Hematopoietic multipotent progenitor cell treated with erythropoietin and hydrocortisone succinate and interleukin-3 and kit ligand, for 6 days (in vitro differentiated cells): ENCODE results near the gene B9D1.
A peak's percentile ranks its signal among the peaks of the same experiment; 100 is the strongest.

Experiments
- DNase-seq: peaks from one replicate; pipeline ENCODE4 v3.0.0-alpha.2; 2015

The B9D1 gene

DNA sequence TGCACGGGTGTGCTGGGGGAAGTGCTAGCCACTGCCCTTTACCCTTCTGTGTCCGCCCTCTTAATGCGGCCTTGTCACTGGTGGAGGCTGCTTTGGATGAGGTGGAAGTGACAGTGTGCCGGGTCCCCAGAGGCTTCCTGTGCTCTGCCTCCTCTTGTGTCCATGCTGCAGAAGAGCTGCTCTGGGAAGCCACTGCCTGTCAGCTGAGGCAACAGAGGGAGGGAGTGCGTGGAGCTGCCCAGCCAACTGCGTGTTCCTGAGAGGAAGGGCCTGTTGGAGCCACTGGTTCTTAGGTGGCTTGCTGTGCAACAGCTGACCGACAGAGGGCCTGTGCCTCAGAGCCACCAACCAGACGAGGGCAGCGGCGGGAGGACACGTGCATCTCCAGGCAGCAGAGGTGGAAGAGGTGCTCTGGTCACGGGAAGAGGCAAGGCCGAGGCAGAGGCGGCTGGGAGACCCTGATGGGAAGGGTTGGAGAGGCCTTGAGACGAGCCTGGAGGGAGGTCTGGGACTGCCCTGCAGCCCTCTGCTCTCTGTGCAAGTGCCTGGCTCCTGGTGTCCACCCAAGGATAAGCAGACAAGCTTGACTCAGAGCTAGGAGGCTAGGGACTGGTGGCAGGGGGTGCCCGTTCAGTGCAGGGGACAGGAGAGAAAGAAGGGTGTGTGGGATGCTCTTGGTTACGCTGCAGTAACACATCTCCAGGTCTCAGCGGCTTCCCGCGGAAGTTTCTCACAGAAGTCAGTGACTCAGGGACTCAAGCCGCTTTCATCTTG, 25.4 kb downstream of the B9D1 start:
- no peak for DNase-seq

DNA sequence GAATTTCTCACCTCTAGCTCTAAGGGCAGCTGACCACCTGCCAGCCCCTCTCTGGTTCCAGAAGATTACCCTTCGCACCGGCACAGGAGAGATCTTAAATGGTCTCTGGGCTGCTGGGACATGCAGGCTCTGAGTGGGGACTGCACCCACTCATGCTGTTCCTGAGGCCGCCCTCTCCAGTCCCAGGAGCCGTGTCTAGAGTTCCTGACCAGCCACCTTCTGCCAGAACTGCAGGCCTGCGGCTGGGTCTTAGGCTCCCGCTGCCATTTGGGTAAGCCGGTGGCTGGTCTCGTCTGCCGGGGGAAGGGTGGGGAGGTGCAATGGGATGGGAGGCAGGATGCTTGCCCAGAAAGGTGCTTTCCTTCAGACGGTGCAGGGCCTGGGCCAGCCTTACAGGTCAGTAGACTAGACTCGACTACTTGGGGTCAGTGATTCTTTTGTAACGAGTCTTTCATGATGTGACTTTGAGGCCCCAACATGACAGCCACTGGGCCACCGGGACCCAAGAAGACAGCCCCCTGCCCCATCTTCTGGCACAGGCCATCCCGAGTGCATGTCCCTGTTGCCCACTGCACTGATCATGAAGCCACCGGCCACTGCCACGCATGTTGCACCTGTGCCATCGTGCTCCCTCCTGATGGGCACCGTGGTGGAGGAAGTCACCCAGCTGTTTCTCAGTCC, 26.4 kb downstream of the B9D1 start:
- DNase-seq: no peak

DNA sequence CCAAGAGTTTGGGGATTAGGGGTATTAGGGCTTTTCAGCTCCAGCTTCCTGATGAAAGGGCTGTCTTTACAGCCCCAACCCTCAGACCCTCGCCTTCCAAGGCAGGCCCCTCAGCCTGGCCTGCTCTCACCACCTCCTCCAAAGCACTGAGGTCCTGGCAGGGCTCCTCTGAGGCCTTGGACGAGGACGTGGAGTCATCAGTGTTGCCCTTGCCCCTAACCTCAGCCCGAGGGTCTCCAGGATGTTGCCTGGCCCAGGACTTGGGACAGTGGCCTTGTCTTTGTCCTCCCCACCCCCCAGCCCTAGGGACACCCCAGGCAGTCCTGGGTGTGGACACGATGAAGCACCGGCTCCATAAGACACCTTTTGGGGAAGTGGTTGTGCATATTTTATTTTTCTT, 28.2 kb downstream of the B9D1 start:
- no peak for DNase-seq

DNA sequence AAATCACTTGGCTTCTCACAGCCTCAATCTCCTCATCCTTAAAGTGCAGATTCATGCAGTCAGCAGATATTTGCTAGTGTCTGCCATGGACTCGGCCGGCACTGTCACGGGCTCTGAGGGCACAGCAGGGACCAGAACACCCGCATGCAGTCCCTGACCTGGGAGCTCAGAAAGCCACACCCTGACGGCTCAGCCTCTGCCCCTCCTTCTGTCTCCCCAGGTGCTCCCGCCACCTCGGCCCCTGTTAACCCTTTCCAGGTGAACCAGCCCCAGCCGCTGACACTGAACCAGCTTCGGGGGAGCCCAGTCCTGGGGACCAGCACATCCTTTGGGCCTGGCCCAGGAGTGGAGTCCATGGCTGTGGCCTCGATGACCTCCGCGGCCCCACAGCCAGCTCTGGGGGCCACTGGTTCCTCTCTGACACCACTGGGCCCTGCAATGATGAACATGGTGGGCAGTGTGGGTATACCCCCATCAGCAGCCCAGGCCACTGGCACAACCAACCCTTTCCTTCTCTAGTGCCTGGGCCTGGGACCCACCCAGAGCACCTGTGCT, 28.7 kb downstream of the B9D1 start:
- no peak for DNase-seq

DNA sequence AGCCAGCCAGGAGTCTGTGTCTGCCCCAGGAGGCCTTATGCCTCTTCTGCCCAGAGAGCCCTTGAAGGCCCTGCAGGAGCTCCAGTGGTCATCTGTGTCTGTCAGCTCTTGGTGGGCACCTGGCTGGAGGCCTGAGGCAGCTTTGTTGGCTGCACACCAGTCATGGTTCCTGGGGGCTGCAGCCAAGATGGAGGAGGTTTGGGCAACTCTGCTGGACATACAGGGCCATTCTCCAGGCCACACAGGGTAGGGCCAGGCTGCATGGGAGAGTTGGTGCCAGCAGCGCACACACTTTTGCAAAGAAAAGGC, 29.4 kb downstream of the B9D1 start:
- no peak for DNase-seq

DNA sequence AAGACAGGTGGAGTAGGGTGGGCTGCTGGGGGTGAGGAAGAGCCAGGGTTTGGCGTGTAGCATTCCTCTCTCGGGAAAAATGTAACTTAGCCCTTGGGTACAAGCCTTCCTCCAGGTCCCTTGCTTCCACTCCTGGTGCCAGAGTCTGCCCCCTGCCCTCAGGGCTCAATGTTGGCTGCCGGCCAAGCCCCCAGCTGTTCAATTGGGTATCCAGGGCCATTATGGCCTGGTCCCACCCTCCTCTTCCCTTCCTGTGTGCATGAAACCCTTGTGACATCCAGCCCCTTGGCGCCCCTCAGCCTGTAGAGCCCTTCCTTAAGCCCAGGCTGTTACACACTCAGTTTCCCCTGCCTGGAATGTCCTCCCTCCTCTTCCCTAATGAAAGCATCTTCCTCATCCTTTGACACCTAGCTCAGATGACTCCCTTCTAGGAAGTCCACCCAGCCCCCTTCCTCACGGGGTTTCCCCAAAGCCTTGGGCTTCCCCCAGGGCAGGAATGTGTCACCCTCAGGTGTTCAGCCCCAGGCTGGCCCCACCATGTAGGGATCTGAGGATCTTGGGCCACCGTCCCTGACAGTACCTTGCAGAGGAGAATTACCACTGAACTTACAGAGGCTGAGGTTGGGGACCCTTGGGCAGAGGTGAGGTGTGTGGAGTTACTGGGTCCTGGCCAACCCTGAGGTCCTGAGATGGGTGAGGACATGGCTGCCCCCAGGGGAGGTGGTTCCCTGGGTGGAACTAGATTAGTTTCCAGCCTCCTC, 30.0 kb downstream of the B9D1 start:
- DNase-seq: no peak

DNA sequence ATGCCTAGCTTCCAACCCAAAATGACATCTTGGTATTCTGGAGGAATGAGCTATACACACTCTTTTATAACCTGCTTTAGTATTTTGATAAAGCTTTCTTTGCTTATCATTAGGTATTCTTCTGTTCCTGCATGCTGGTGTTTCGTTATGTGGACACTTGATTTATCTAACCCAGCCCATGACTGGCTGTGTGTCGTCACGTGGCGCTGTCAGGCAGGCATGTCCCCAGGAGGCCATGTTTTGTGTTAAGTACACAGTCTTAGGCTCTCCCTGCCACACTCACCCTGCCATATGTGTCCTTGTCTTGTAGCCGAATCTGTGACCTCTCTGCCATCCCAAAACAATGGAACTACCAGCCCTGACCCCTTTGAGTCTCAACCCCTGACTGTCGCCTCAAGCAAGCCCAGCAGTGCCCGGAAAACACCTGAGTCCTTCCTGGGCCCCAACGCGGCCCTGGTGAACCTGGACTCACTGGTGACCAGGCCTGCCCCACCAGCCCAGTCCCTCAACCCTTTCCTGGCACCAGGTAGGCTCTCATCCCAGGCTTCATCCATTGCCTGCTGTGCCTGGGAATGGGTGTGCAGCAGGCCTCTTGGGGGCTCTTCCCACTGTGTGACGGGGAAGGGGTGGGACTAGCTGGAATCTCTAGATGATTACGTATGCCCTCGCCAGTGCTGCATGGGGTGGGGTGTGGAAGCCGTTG, 30.8 kb downstream of the B9D1 start:
- peak; percentile 60 for DNase-seq

DNA sequence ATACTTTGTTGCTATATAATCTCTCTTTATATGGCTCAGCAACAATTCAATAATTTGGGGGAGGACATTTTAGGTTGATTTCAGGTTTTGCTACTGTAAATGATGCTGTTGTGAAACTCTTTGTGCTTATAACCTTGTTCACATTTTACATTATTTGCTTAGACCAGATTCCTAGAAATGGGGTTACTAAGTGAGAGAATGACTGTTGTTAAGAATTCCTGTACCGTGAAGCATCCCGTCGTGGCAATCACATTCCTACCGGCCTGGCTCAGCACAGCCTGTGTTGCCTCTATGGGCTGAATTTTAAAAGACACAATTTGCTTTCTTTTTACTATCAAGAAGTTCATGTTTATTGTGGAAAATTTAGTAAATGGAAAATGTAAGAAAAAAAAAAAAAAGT, 31.4 kb downstream of the B9D1 start:
- no peak for DNase-seq

DNA sequence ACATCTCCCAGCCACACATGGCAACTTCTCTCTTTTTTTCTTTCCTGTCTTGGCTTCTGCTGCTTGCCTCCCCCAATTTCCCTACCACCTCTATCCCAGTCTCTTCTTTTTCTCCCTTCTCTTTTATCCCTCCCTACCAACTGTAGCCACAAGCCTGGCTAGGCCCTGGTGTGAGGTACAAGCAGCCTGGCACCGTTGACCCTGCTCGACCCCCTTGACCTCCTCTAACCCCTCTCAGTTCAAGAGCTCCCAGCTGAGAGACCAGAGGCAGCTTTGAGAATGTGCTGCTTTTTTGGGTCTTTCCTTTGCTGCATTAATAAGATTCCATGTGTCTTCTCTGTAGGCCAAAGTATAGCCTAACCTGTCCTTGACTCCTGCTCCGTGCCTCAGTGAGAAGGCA, 32.3 kb downstream of the B9D1 start:
- DNase-seq: no peak

DNA sequence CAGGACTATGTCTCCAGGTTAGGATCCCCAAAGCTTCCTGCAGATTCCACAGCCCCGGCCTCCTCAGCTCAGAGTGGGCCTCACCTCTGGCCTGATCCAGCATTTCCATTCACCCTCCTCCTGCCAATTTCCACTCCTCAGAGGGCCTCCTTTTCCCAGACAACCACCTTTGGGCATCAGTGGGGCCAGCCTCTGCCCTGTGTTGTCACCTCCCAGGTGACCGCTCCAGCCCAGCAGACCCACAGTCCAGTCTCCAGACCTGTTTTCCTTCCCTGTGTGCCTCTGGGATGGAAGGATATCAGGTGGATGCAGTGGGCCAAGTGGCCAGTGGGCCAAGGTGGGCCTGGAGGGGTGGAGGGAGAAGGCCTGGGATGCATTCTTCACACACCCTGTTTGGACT, 32.7 kb downstream of the B9D1 start:
- DNase-seq: no peak

DNA sequence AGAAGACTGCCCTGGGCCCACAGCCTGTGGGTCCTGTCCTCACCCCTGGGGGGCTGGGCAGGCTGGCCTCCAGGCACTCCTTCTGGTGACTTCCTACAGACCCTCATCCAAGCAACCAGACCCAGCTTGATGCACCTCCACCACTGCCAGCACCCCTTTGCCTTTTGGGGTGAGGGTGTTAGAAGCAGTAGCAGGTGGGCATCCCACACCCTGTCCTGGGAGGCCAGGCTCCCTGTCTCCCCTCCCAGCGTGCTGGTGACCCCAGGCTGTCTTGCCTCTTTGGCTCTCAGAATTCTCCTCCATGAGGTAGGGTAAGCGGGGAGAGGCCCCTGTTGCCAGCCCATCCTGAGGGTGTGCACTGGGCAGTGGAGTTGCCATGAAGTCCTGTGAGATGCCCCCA, 33.4 kb downstream of the B9D1 start:
- no peak for DNase-seq

DNA sequence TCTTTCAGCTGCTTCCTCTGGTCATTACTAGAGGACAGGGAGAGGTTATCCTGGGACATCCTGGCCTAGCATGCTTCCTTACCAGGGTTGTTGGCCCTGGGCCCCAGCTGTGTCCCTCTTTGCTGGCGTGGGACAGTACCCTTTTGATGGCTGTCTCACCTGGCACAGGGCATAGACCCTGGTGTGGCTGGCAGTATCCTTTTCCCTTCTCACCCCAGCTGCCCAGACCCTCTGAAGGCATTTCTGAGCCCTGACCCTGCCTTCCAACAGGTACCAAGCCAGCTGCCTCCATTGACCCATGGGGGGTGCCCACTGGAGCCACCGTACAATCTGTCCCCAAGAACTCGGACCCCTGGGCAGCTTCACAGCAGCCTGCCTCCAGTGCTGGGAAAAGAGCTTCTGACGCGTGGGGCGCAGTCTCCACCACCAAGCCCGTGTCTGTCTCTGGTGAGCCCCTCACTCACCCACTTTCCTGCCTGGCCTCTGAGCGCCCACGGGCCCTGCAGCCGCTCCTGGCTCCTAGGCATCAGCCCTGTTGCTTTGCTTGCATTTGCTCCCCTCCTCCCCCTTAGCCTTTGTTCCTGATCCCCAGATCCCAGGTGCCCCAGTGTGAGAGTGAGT, 34.0 kb downstream of the B9D1 start:
- DNase-seq: no peak

DNA sequence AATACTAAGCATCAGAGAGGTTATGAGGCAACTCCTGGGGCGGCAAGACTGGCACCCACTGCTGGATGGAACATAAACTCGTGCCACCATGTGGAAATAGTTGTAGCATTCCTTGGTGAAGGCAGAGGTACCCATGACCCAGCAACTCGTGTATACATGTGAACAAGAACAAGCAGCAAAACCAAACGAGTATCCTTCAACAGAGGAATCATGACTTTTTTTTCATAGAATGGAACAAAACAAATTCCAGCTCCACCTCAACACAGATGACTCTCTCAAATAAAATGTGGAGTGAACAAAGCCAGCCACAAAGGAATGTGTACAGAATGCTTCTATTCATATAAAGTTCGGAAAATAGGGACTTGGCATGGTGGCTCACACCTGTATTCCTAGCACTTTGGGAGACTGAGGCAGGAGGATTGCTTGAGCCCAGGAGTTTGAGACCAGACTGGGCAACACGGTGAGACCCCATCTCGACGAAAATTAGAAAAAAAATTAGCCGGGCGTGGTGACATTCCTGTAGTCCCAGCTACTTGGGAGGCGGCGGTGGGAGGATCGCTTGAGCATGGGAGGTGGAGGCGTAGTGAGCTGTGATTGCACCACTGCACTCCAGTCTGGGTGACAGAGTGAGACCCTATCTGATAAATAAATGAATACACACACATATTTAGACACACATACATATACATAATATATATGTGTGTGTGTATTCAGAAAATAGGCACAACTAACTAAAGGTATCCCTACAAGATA, 35.3 kb downstream of the B9D1 start:
- no peak for DNase-seq

DNA sequence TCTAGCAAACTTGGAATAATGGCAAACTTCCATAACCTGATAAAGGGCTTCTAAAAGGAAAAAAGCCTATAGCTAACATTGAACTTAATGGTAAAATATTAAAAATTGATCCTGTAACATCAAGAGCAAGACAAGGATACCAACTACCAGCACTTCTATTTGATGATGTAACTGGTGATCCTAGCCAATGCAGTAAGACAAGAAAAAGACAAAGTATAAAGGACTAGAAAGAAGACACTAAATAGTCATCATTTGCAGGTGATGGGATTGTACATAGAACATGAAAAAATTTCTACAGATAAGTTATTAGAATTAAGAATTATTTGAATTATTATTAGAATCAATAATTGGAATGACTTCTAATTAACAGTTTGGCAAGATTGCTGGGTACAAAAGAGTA, 37.0 kb downstream of the B9D1 start:
- DNase-seq: no peak

DNA sequence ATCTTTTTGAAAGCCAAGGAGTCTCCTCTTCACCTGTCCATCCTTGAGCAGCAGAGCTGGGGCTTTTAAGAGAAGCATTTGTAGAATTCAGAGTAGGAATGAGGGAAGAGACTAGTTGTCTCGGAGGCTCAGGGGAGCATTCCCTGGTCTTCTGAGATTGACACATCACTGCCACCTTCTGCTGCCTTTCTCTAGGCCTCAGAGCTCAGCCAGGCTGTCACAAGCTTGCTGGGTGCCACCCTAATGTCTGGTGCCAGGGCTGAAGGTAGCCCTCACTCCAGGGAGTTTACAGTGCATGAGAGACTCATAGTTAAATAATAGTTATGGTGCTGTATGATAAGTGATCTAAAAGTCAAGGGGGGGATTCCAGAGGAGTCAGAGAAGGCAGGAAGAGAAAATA, 39.7 kb downstream of the B9D1 start:
- DNase-seq: no peak

DNA sequence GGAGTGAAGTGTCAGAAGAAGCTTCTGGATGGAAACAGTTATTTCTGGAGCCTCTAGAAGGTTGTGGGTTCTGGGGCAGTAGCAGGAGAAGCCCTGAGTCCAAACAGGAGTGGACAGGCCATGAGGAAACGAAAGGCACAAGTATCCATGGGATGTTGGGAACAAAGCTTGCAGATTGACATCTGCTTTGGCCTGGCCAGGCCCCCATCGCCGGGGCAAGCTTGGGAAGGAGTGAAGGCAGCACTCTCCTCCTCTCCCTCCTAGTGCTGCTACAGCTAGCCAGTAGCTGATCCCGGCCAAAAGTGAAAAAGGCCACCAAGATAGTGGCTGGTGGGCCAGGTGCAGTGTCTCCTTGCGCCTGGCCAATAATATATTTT, 40.4 kb downstream of the B9D1 start:
- no peak for DNase-seq

DNA sequence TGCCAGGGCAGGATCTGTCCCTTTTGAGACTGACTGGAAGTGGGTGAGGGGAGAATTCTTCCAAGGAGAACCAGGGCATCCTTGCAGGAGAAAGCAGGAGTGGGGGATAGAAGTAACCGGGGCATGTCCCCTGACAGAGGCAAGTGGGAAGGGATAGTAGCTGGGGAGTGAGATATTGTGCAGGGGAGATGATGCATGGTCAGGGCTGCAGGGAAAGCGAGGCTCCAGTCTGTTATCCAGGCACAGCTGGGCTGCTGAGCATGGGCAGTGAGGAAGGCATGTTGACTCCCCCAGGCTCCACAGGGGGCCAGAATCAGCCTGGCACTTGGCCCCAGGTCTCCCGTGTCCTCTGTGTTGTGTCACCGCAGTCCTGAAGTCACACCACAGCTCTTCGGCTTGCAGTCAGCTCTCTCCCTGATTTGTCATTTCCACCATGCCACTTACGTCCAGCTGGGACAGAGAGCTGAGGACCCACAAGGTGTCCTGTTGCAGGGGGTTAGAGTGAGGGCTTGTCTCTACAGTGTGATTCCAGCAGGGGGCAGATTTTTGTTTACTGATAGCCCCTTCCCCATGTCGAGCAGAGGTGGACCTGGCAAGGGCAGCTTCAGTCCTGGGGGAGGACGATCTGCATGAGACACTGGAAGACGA, 40.9 kb downstream of the B9D1 start:
- no peak for DNase-seq

DNA sequence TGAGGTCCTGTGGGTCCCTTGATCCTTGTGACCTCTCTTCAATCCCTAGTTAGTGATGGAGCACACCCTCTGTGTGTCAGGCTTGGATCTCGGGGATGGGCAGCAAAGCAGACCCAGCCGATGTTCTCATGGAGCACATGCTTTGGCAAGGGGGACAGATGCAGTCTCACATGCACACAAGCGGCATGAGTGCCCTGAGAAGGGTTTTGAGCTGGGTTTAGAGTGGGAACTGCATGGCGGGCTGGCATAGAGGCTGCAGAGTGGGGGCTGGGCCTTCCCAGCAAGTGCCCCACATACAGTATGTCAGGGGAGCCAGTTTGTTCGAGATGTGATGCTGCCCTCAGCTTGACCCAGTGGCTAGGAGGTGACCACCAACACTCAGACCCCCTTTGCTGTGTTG, 41.6 kb downstream of the B9D1 start:
- no peak for DNase-seq

DNA sequence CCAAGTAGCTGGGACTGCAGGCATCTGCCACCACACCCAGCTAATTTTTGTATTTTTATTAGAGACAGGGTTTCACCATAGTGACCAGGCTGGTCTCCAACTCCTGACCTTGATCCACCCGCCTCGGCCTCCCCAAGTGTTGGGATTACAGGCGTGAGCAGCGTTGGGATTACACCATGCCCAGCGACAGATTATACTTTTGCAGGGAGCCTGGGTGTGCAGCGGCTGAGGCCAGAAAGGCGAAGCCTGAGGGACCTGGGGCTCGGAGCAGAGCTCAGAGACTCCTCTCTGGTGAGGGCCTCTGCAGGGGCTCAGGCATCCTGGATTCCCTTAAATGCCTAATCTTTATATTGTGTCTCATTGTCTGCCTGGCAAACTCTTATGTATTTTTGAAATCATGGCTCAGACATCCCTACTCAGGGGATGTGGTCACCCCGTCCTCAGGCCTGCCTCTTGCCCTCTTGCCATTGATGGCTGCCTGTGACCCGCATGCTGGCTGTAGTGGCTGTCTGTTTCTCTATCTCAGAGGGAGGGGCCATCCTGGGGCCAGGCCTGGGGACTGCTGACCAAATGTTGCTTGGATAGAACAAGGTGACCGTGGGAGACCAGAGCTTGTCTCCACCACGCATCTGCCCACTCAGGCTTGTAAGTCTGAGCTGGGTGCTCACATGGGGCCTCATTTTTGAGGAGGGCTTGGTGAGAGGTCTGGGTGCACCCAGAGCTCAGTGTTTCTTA, 42.6 kb downstream of the B9D1 start:
- no peak for DNase-seq

DNA sequence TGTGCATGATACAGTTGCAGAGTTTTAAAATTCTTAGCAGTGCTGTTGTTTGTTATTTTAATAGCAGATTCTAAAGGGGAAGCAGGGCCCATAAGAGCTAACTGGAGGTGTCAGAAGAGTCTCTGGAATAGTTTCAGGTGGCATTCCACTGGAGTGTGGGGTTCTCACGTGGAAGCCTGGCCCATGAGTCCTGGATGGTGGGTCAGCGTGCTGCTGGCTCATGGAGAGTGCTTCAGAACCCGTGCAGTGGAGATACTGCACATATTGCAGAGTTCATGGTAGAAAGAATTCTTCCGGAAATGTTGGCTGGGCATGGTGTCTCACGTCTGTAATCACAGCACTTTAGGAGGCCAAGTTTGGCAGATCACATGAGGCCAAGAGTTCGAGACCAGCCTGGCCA, 43.9 kb downstream of the B9D1 start:
- DNase-seq: no peak
